Fibroblast of lung (primary cell): Measurements from ENCODE around the gene ARAP3. TPM values are rescaled to one million over a fixed set of nuclear protein-coding genes. Genes with fewer than 3 reads are reported as not detected.

Experiments
- DNase-seq, 2 donors: peaks; one replicate each; pipeline versions ENCODE4 v3.0.0 to v3.0.0-alpha.2; 2010; ENCODE audit warnings: low read depth in 2 of 2
- H2AFZ ChIP-seq: 2 replicates; pipeline ENCODE4 v1.5.1; 2012; ENCODE audit warnings: low read length, control low read depth, inconsistent platforms
- H3K27ac ChIP-seq: 2 replicates; pipeline ENCODE4 v1.5.1; 2011; ENCODE audit warnings: low read length, control low read depth; ENCODE audit not compliant: insufficient read depth
- H3K27me3 ChIP-seq: 2 replicates; pipeline ENCODE4 v1.5.1; 2011; ENCODE audit warnings: mild to moderate bottlenecking, low read length; ENCODE audit not compliant: control insufficient read depth, insufficient read depth
- H3K36me3 ChIP-seq: 2 replicates; pipeline ENCODE4 v1.5.1; 2011; ENCODE audit warnings: low read length; ENCODE audit not compliant: control insufficient read depth, insufficient read depth
- H3K4me1 ChIP-seq: 2 replicates; pipeline ENCODE4 v1.5.1; 2011; ENCODE audit warnings: low read length; ENCODE audit not compliant: control insufficient read depth, insufficient read depth; ENCODE audit errors: extremely low read depth
- H3K4me2 ChIP-seq: 2 replicates; pipeline ENCODE4 v1.5.1; 2011; ENCODE audit warnings: low read length, control low read depth; ENCODE audit not compliant: insufficient read depth; ENCODE audit errors: extremely low read depth
- H3K4me3 ChIP-seq, 4 experiments: fragments of 200-600 bp in 1 of 4; sonication (generic) in 1 of 4; replicated peaks in 1 of 4; 2 replicates each; pipeline ENCODE4 v1.5.1; 2011 to 2016; ENCODE audit warnings: low read length in 4 of 4, low read depth in 3 of 4, mild to moderate bottlenecking in 3 of 4, control low read depth in 2 of 4, inconsistent platforms in 1 of 4, mixed read lengths in 1 of 4; ENCODE audit not compliant: insufficient read depth in 1 of 4; ENCODE audit errors: control extremely low read depth in 1 of 4
- H3K79me2 ChIP-seq: 2 replicates; pipeline ENCODE4 v1.5.1; 2012; ENCODE audit warnings: mild to moderate bottlenecking, low read length, inconsistent platforms; ENCODE audit not compliant: control insufficient read depth, insufficient read depth
- H3K9ac ChIP-seq: 2 replicates; pipeline ENCODE4 v1.5.1; 2011; ENCODE audit warnings: mild to moderate bottlenecking, low read length, control low read depth; ENCODE audit not compliant: insufficient read depth
- H3K9me3 ChIP-seq: 2 replicates; pipeline ENCODE4 v1.5.1; 2012; ENCODE audit warnings: low read depth, low read length; ENCODE audit not compliant: control insufficient read depth, insufficient read depth
- H4K20me1 ChIP-seq: 2 replicates; pipeline ENCODE4 v1.5.1; 2011; ENCODE audit warnings: low read length; ENCODE audit not compliant: control insufficient read depth, insufficient read depth; ENCODE audit errors: extremely low read depth
- EZH2 ChIP-seq: IDR thresholded peaks from 2 replicates; pipeline ENCODE4 v1.5.1; 2012; ENCODE audit warnings: low read length, control low read depth, mild to moderate bottlenecking; ENCODE audit errors: missing control alignments
- polyA plus RNA-seq, 2 donors: library from polyadenylated mRNA; depleted of rRNA in 1 of 2; stranded (reverse) in 1 of 2; unstranded in 1 of 2; fragments of >200 nt; gene quantifications; 2 replicates each; pipeline ENCODE4 v1.2.1, GENCODE V29; 2011 to 2012; ENCODE audit warnings: missing spikeins in 1 of 2
- total RNA-seq: library from RNA; depleted of rRNA; stranded (reverse); fragments of >200 nt; gene quantifications from 2 replicates; pipeline ENCODE4 v1.2.1, GENCODE V29; 2014
- TF ChIP-seq, protein P1 (sequence below), 2 donors: IDR thresholded peaks in 1 of 2; conservative IDR thresholded peaks in 1 of 2; 1 replicate in 1 of 2; 2 replicates in 1 of 2; pipeline ENCODE4 v1.5.1; 2011 to 2012; ENCODE audit warnings: low read length in 2 of 2, control low read depth in 1 of 2, inconsistent platforms in 1 of 2, low read depth in 1 of 2, mild to moderate bottlenecking in 1 of 2

The ARAP3 gene
- total and polyA plus RNA-seq, 2 donors (not counting 1 experiment from before 2014, with no cell fraction given) = 2.9 to 3.8 TPM

DNA sequence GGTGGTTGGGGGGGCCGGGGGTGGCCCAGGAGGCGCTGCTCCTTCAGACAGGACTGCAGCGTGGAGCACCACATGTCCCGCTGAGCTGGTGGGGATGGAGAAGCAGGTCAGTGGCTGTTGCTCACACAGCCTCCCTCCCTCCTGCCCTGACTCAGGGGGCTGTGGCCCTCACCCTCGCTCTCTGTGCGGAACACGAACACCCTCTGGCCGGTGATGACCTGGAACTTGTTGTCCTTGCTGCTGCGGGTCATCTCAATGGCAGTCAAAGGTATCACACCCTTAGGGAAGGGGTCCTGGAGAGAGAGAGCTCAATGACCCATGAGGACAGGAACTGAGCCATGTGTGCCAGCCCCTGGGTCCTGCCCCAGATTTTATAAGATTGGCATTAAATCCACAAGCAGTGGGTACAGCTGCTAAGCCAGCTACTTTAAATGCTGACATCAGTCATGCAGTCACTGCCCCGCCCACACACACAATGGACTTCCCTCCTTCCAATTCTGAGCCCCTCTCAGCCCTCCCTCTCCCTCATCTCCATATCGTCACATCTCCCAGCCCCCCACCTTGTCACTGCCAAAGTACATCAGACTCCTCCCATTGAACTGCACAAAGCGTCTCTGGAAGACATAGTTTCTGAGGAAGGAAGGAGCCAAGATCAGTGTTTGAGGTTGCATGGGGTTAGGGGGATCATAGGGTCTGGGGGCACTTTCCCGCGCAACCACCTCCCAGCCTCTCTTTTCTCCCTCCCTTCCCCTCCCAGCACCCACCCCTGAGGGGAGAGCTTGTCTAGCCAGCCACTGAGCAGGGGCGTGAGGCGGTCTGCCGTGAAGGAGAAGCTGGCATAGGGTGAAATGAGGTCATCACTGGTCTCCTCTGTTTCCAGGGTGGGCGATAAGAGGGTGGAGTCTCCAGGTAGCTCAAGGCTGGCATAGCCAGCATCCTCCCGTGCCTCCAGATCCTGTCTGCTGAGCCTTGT is 8.9 kb downstream of the ARAP3 start:
- Histone ChIP-seq H3K27ac (no peak overlapping the region), H3K4me3 (no peak overlapping the region), H3K9ac (no peak overlapping the region), H3K79me2 (no peaks in the 10 kb centered on the region), H3K4me2 (no peak overlapping the region), H3K9me3 (no peaks in the 10 kb centered on the region), H3K36me3 (no peaks in the 10 kb centered on the region), H4K20me1 (no peaks in the 10 kb centered on the region), H3K4me1 (no peaks in the 10 kb centered on the region), H3K27me3 (no peaks in the 10 kb centered on the region), H2AFZ (no peak overlapping the region)
- no peak for DNase-seq
- TF ChIP-seq EZH2 = no peak
- TF ChIP-seq, protein P1, sequence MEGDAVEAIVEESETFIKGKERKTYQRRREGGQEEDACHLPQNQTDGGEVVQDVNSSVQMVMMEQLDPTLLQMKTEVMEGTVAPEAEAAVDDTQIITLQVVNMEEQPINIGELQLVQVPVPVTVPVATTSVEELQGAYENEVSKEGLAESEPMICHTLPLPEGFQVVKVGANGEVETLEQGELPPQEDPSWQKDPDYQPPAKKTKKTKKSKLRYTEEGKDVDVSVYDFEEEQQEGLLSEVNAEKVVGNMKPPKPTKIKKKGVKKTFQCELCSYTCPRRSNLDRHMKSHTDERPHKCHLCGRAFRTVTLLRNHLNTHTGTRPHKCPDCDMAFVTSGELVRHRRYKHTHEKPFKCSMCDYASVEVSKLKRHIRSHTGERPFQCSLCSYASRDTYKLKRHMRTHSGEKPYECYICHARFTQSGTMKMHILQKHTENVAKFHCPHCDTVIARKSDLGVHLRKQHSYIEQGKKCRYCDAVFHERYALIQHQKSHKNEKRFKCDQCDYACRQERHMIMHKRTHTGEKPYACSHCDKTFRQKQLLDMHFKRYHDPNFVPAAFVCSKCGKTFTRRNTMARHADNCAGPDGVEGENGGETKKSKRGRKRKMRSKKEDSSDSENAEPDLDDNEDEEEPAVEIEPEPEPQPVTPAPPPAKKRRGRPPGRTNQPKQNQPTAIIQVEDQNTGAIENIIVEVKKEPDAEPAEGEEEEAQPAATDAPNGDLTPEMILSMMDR (conservative IDR thresholded peaks at IDR 0.05 in 1 of 2, IDR thresholded peaks at IDR 0.05 in 1 of 2; ENCODE audit: low read depth in 1 of 2, low read length in 2 of 2) = no peak

DNA sequence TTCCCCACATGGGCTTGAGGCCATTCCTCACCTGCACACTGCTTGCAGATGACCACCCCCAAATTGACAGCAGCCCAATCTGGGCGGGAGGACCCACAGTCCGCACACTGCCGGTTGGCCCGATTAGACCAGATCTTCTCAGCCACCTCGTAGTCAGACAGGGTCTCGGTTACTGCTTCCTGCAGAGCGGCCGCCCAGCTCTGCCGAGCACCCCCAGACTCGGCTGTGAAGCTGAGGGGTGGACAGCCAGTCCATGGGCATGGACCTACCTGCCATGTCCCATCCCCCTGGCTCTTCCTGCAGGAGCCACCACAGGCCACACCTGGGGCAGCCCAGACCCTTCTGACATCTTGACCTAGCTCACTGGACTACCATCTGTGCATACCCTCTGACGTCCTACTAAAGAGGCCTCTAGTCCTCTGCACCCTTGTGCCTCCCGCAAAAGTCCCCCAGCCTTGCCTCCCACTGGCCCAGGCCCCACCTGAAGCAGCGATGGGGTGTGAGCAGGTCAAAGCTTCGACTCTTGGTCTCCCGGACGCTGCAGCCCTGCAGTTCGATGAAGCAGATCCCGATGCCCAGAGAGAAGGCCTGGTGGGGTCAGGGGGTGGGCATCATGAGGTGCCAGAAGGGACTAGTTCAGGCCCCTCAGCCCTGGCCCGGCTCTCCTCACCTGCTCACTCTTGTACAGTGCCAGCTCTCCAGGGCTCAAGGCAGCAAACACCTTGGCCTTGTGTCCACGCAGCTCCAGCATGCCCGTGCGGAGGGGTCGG is 9.8 kb downstream of the ARAP3 start:
- H3K27ac ChIP-seq = no peak overlapping the region
- H2AFZ ChIP-seq = no peak overlapping the region
- H3K9ac ChIP-seq = no peak overlapping the region
- no peaks in the 10 kb centered on the region for H3K36me3 ChIP-seq
- no peaks in the 10 kb centered on the region for H3K27me3 ChIP-seq
- H3K9me3 ChIP-seq = no peaks in the 10 kb centered on the region
- H4K20me1 ChIP-seq = no peaks in the 10 kb centered on the region
- TF ChIP-seq, protein P1 (conservative IDR thresholded peaks at IDR 0.05 in 1 of 2, IDR thresholded peaks at IDR 0.05 in 1 of 2; ENCODE audit: low read depth in 1 of 2, low read length in 2 of 2) = no peak
- no peak for TF ChIP-seq EZH2
- DNase-seq = no peak
- H3K4me2 ChIP-seq = no peak overlapping the region
- H3K4me3 ChIP-seq = no peak overlapping the region
- no peaks in the 10 kb centered on the region for H3K79me2 ChIP-seq
- no peaks in the 10 kb centered on the region for H3K4me1 ChIP-seq

DNA sequence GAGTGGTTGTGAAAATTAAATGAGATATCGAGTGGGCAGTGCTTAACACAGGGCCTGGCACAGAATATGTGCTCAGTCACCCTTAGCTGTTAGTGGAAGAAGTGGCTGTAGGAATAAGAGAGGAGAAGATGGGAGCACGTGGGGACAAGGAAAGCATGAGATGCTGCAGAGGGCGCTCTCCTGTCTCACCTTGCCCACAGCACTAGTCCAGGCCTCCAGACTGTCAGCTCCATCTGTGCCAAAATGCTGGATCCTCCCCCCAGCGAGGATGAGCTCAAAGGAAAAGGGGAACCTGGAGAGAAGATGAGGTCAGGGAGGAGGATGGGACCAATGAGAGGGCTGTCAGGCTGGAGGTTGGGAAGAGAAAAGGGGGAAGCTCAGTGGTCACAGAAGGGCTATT is 12.5 kb downstream of the ARAP3 start:
- no peaks in the 10 kb centered on the region for H3K36me3 ChIP-seq
- no peak overlapping the region for H3K4me2 ChIP-seq
- TF ChIP-seq, protein P1 (conservative IDR thresholded peaks at IDR 0.05 in 1 of 2, IDR thresholded peaks at IDR 0.05 in 1 of 2; ENCODE audit: low read depth in 1 of 2, low read length in 2 of 2) = no peak
- TF ChIP-seq EZH2 = no peak
- H3K9me3 ChIP-seq = no peaks in the 10 kb centered on the region
- no peak overlapping the region for H3K9ac ChIP-seq
- H2AFZ ChIP-seq = no peak overlapping the region
- no peaks in the 10 kb centered on the region for H3K79me2 ChIP-seq
- no peak overlapping the region for H3K27ac ChIP-seq
- H4K20me1 ChIP-seq = no peaks in the 10 kb centered on the region
- H3K4me1 ChIP-seq = no peaks in the 10 kb centered on the region
- DNase-seq = no peak
- H3K4me3 ChIP-seq = no peak overlapping the region
- H3K27me3 ChIP-seq = no peaks in the 10 kb centered on the region
